GM18511 (cell line): ENCODE data around the gene ECT2.
"Not testable (repeated sequence)": the region's sequence is repeated elsewhere in the genome, so short reads cannot be mapped to it uniquely, and the experiment has no call there.

Experiments
- ATAC-seq: cut with Tn5 transposase; IDR thresholded peaks from one replicate; pipeline ENCODE4 v1.9.1; 2021; ENCODE audit warnings: mild to moderate bottlenecking, moderate library complexity; ENCODE audit not compliant: unreplicated experiment

The ECT2 gene, protein sequence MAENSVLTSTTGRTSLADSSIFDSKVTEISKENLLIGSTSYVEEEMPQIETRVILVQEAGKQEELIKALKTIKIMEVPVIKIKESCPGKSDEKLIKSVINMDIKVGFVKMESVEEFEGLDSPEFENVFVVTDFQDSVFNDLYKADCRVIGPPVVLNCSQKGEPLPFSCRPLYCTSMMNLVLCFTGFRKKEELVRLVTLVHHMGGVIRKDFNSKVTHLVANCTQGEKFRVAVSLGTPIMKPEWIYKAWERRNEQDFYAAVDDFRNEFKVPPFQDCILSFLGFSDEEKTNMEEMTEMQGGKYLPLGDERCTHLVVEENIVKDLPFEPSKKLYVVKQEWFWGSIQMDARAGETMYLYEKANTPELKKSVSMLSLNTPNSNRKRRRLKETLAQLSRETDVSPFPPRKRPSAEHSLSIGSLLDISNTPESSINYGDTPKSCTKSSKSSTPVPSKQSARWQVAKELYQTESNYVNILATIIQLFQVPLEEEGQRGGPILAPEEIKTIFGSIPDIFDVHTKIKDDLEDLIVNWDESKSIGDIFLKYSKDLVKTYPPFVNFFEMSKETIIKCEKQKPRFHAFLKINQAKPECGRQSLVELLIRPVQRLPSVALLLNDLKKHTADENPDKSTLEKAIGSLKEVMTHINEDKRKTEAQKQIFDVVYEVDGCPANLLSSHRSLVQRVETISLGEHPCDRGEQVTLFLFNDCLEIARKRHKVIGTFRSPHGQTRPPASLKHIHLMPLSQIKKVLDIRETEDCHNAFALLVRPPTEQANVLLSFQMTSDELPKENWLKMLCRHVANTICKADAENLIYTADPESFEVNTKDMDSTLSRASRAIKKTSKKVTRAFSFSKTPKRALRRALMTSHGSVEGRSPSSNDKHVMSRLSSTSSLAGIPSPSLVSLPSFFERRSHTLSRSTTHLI

DNA sequence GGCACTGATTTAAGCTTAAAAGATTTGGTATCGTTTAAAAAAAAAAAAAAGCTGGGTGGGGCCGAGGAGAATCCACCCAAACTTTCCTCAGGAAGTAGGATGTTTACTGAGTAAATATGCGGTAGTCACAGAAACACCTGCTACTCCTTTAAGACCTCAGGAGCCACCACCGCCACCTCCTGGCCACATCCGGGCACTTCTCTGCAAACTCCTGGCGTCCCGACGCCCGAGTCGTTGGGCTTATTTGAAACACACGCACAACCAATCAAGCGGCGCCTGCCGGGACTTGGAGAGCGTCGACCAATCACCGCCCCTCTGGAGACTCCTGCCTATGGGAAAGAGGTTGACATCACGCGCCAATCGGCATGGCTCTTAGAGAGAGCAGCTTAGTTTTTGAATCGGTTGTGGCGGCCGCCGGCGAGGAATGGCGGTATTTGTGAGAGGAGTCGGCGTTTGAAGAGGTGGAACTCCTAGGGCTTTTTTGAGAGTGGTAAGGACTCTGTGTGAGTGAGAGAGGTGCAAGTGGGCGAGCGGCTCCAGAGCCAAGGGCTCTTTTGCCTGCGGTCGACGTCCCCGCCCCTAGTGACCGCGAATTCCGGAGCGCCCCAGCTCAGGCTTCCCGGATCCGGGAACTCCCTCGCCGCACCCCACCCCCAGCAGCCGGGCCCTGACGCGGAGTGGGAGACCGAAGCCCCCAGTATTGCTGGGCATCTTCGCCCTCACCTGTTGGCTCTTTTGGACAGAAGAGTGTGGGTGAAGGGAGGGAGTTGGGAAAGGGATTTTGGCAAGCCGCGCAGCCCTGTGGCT, at the start of gene ECT2:
ECT2 (plus strand) TSS at position 359 of the 807 bp plus-strand sequence. CDS start 3,805 bp downstream, outside the sequence.
- peak; percentile 98 for ATAC-seq

DNA sequence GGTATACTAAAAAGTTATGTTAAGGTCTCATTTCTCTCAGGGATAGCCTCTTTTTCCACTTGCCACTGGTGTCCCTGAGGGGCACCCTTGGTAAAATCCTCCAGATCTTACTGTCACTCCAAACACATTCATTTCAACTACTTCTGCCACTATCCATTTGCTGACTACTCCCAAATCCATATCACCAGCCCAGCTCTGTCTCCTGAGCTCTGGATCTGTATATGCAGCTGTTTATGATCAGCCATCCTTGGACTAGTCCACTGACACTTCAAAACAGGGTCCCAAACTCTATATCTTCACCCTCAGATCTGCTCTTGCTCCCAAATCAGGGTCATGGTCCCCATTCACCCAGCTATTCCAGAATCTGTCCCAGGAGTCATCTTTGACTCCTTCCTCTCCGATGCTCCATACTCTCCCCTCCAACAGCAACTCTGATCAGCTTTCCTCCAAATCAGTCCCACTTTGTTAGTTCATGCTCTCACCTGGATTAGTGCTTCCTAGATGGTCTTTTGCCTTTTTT, 49.5 kb upstream of the ECT2 start:
- ATAC-seq, result no peak

DNA sequence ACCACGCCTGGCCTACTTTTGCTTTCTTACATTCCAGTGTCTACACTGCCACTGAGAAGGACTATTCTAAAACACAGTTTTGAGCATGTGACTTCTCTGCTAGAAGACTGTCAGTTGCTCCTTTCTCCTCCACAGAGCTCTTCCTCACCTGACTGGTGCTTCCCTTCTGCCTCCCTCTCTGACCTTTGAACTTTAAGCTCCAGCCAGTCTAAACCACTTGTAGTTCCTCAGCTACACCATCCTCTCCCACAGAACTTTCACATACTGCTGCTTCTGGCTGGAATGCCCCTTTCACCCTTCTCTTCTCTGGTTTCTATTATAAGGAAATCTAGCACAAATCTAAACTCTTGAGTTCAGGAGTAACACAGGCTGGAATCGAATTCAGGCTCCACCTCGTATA, 48.8 kb upstream of the ECT2 start:
- ATAC-seq, result no peak

DNA sequence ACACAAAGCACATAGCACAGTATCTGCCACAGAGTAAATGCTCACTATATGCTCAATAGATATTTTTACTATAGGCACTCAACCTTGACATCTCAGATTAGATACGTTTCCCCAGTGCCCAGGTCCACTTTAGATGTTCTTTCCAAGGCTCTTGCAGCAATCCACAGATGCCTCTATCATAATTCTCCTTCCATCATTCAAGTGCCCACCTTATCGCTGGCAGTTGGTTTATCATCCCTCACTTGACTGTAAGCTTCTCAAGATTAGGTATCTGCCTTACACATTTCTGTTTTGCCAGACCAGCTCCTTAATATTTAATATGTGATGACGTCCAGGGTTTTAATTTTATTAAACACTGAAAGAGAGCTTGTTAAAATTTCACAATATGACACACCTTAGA, 48.3 kb upstream of the ECT2 start:
- no peak for ATAC-seq

DNA sequence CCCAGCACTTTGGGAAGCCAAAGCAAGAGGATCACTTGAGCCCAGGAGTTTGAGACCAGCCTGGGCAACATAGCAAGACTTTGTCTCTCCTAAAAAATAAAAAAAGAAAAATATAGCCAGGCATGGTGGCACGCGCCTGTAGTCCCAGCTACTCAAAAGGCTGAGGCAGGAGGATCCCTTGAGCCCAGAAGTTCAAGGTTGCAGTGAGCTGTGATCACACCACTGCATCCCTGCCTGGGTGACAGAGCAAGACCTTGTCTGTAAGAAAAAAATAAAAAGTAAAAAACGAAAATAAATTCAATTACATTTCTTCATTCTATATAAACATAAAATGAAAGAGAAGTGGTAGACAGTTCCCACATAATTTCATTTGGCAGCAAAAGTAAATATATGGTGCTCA, 47.8 kb upstream of the ECT2 start:
- ATAC-seq, result not testable (repeated sequence)

DNA sequence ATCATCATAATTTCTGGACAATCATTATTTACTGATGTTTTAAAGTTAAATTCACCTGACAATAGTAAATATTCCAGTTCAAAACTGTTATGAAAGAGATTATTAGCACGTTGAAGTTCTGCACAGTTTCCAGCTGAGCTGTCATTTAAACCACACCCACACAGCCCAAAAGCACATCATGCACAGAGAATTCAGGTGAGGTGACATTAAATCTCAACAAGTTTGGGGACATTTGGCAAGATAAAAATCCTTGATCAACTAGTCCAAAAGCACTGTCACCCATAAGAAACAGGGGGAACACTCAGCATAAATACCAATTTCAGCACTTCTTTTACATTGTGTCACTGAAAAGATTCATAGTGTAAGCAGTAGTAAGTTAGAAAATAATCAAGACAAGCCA, 46.5 kb upstream of the ECT2 start:
- ATAC-seq, result no peak

DNA sequence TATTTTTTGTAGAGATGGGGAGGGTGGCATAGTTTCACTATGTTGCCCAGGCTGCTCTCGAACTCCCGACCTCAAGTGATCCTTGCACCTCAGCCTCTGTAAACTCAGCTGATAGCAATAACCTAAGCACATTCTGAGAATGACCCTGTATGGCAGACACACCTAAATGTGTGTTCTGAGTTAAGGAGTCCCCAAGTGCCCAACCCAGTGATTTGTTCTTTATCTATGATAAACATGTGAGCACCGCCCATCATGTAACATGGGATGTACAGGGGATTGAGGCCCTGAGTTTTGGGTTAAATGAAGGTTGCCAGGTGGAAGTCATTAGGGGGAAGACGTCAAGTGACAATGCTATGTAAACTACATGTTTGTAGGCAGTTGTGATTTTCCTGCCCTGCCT, 45.4 kb upstream of the ECT2 start:
- ATAC-seq, result no peak

DNA sequence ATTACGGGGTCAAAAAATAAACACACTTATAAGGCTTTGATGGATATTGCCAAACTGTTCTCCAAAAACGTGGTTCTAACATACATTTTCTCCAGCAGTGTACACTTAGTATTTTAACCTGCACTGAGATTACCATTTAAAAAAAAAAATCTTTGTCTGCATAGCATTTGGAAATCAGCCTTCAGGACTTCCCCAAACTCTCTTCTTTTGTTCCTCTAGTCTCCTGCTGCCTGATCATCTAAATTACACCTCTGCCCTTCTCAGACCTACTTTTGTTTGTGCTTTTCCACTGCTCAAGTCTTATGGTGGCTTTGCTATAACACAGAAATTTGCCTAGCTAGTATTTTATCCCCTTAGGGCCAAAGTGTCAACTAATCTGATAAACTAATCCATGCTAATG, 43.5 kb upstream of the ECT2 start:
- no peak for ATAC-seq

DNA sequence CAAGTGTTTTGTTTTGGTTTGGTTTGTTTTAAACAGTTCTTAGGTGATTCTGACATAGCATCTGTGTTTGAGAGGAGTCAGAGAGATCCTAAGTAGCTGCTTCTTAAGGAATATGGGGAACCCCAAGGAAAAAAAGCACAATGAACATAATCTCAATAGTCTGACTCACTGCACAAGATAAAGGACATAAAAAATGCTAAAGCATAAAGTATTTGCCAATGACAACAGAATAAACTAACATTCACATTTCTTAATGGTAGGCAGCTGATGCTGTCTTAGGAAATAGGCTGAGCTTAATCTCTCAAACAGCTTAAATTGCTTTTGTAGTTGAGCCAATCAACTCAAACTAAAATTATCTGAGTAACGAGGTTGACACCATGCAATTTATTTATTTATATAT, 42.6 kb upstream of the ECT2 start:
- no peak for ATAC-seq

DNA sequence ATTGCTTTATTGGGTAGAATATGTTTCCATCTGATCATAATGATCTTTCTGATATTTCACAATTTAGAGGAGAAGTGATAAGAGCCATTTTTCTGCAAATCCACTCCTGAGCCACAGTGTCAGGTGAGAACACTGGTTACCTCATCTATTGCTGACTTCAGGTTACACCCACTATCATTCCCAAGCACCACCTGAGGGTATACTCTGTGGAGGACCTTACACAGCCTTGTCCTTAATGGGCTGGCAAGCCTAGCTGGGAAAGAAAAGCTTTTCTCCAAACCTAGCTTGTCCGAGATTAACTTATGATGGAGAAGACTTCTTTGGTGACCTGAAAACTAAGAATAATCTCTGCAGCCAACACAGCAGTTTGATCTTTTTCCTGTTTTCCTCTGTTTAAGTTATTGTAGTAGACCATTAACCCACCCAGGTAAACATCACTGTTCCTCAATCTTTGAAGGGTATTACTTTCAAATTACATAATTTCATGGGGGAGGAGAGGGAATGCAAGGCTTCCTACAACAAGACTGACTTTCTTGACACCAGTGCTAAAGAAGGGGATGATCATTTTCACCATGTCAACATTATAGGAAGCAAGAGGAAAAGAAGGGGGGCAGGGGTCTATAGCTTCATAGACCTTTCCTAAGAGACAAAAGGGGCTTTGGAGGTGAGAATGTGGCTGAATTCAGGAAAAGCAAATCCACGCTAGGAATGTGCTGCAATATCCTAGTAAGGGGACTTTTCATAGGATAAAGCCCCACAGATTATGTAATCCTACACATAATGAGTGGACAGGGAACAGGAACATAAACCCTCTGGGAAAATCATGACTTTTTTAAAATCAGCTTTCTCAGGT, 41.4 kb upstream of the ECT2 start:
- ATAC-seq, result no peak

DNA sequence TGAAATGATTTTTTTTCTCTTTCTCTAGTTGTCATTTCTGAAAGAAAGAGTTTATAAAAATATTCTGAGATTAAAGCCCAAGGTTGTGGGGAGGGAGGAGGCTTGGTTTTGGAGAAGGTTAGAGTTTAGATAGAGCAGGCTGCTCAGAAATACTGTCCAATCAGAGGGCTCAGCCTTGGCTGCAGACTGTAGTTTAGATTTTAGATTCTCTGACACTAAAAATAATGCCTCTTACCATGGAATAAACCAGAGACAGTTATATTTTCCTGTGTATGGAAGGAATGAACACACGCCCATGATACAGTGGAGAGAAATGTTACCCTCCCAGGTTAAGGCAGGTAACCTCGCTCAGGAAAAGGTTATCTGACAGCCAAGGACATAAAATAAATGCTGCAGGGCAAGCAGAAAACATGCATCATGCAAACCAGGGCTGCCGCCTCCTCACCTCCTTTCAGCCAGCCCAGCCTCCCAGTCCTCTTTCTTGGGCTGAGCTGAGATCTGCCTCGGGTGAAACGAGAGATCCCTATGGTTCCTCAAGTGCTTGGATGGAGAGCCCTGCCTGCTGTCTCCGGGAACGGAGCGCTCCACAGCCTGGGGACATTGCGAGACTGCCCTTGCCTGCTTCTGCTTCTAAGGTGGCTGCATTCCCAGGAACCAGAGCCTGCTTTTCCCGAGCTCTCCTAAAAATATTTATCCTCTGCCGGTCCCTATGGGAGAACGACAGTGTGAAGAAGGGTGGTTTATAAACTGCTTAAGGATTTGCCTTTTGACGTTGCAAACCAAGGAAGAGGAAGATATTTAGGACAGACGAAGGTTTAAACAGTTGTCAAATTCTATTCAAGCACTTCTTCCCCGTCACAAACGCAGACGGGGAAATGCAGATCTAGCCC, 40.5 kb upstream of the ECT2 start:
- ATAC-seq, result peak; percentile 3

DNA sequence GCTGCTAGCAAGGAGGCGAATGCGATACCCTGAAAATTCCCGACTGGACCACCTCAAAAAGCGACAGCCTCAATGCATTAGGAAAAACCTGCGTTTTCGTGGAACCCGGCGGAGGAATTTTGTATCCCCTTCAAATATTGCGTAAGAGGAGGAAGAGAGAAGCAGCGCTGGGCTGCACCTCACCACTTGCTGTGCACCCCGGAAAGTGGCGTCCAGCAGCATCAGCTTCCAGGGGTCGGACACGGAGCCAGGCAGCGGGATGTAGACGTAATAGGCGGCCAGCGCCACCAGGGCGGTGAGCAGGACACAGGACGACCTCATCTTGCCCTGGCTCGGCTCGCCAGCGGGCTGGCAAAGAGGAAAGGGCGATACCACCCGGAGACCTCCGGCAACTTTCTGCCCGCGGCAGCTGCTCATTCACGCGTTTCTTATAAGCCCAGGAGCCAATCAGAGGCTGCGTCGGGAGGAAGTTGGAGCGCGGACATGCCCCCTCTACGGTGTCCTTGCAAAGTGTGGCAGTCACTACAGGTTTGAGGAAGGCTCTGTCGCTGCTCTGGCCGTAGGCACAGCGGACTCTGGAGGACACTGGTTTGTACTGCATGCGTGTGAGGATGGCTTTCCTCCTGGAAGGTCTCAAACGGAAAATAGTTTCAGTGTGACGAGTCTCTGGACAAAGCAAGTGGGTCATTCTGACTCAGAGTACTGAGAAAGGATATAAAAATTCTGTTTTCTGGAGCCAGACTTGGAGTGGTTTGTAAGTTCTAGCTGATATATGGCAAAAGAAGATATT, 39.7 kb upstream of the ECT2 start, which contains the start of gene NCEH1:
NCEH1 (minus strand) TSS at position 404 of the 790 bp plus-strand sequence; CDS start at position 321, 83 bp downstream.
- ATAC-seq, result peak; percentile 99

DNA sequence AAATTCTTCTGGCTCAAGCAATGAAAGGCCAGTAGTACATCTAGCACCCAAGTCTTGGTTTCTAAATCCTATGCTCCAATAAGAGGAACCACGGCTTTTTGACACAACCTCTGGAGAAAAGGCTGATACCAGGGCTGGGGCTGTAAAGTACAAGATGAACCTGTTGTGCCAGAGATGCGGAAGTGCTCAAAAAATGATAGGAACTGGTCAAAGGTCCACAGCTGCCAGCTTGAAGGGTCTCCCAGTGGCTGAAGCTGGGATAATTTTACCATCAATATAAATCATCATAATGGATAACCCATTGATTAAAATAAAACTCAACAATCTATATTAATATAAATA, 39.1 kb upstream of the ECT2 start:
- ATAC-seq, result peak; percentile 19

DNA sequence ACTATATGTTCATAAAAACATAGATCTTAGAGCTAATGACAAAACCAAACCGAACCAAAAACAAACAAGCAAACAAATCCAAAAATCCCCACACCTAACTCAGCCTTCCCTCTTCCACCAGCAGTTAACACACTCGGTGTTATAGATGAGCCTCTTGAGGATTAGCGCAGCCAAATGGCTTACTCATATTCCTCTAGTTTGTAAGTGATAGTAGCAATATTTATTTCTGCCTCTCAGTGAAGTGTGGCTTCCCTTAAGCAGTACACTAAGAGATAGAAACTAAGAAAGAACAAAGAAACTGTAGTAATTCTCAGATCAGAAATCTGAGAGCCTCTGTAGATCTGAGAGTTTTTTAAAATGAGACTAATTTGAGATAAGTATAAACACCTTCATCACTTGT, 37.2 kb upstream of the ECT2 start:
- ATAC-seq, result no peak

DNA sequence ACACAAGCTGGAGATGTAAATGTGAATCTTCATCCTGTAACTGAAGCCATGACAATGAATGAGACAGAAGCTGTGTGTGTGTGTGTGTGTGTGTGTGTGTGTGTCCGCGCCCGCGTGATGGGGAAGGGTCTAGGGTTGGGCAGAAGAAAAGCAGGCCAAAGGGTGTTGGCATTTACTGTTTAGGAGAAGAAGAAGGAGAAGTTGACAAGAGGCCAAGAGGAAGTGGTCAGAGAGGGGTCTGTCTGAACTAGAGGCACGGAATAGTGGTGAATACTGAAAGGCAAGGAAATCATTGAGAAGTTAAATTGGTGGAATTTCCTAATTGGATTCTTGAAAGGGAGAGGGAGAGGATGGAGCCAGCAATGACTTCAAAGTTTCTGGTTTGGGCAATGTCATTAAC, 34.0 kb upstream of the ECT2 start:
- ATAC-seq, result no peak

DNA sequence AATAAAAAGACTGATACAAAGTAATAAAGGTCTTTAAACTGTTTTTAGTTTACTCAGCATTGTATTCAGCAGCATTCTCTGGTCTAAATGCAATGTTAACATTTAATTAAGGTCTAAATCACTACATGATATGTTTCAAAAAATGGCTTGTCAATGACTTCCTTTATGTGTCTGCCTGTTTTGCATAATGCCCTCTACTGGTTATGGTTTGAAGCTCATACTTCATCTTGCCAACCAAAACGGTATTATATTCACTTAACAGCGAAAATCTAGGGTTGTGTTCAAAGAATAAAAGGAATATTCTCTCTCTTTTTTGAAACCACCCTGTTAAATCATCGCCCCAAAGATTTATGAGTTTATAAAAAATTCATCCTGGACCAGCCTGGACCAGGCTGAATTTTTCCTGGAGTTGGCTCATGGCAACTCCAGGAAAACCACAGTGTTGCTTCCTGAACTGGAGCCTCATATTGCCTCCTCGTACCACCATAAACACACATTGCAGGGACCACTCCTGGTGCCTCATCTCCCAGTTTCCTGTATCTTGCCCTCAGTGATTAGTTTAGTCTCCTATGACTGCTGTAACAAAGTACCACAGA, 32.9 kb upstream of the ECT2 start:
- ATAC-seq, result peak; percentile 59

DNA sequence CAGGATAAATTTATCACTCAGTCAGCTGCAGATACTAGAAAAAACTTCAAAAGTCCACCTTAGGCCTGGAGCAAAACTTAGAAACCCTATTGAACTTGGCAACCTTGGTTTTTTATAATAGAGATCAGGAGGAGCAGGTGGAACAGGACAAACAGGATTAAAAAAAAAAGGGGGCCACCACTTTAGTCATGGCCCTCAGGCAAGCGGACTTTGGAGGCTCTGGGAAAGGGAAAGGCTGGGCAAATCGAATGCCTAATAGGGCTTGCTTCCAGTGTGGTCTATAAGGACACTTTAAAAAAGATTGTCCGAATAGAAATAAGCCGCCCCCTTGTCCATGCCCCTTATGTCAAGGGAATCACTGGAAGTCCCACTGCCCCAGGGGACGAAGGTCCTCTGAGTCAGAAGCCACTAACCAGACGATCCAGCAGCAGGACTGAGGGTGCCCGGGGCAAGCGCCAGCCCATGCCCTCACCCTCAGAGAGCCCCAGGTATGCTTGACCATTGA, 27.9 kb upstream of the ECT2 start:
- ATAC-seq, result not testable (repeated sequence)

DNA sequence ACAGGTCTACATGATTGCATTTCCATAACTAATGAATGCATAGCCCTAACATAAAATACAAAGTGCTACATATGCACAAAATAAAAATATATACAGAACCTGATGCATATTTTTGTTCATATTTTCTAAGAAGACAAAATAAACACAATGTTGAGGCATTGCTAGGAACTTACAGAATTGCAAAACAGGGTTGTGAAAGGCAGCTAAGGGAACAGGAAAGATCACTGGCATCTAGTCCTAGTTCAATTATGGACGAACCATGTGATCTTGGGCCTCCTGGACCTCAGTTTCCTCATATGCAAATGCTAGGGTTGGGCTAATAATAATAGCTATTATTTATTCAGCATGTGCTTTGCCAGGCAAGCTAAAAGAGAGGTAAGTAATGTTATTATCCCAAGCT, 24.1 kb upstream of the ECT2 start:
- ATAC-seq, result no peak
